Endothelial cell of umbilical vein (primary cell): ENCODE data around the gene CAMTA1. TPM values are rescaled to one million over a fixed set of nuclear protein-coding genes. Genes with fewer than 3 reads are reported as not detected.

ENCODE experiments used
- BruUV-seq: library from RNA; stranded (reverse); fragments of 400-500 nt; replicated peaks from 2 replicates; lab custom pipeline; 2021; lab: Mats Ljungman, UMichigan
- CTCF ChIA-PET: fragments of 300-600, 350-600 bp; sonication (Branson Sonifier 250); formaldehyde crosslinking; loops from one replicate; lab custom pipeline; 2021; ENCODE audit warnings: antibody characterized with exemption, inconsistent platforms; lab: Charles Lee
- POLR2A ChIA-PET: fragments of 300-600, 350-600 bp; sonication (Branson Sonifier 250); formaldehyde crosslinking; loops from one replicate; lab custom pipeline; 2021; ENCODE audit warnings: antibody characterized with exemption, inconsistent platforms; lab: Charles Lee
- DNase-seq: peaks from one replicate; pipeline ENCODE4 v3.0.0-alpha.2; 2011; ENCODE audit warnings: low read depth, low spot score
- FAIRE-seq: peaks from 2 replicates; lab custom pipeline; 2011; peaks lifted over from hg19 to GRCh38; lab: Jason Lieb, UNC
- H2AFZ ChIP-seq: 2 replicates; pipeline ENCODE4 v1.6.0; 2012; ENCODE audit warnings: low read depth, low read length, control low read depth, inconsistent platforms
- H3K27ac ChIP-seq: 2 replicates; pipeline ENCODE4 v1.5.1; 2011; ENCODE audit warnings: low read depth, mild to moderate bottlenecking, control low read depth, low read length, moderate library complexity; ENCODE audit not compliant: insufficient read depth
- H3K27me3 ChIP-seq, 2 experiments: 2 replicates each; pipeline versions ENCODE4 v1.6.0 to v1.6.1; 2011; ENCODE audit warnings: low read length in 2 of 2, mixed read lengths in 1 of 2; ENCODE audit not compliant: control insufficient read depth in 2 of 2, insufficient read depth in 2 of 2
- H3K36me3 ChIP-seq, 2 experiments: 2 replicates in 1 of 2; 3 replicates in 1 of 2; pipeline ENCODE4 v1.5.1; 2011; ENCODE audit warnings: low read length in 2 of 2, mild to moderate bottlenecking in 1 of 2, moderate library complexity in 1 of 2; ENCODE audit not compliant: control insufficient read depth in 2 of 2, insufficient read depth in 2 of 2; ENCODE audit errors: extremely low read depth in 1 of 2
- H3K4me1 ChIP-seq: 3 replicates; pipeline ENCODE4 v1.5.1; 2011; ENCODE audit warnings: mild to moderate bottlenecking, low read length; ENCODE audit not compliant: control insufficient read depth, insufficient read depth; ENCODE audit errors: extremely low read depth
- H3K4me2 ChIP-seq: 2 replicates; pipeline ENCODE4 v1.6.1; 2011; ENCODE audit warnings: low read length, control low read depth, mixed read lengths; ENCODE audit not compliant: insufficient read depth
- H3K4me3 ChIP-seq, 3 experiments: fragments of 200-600 bp in 1 of 3; sonication (generic), shearing (Covaris generic) in 1 of 3; replicated peaks in 1 of 3; 2 replicates each; pipeline ENCODE4 v1.5.1; 2011 to 2016; ENCODE audit warnings: control low read depth in 3 of 3, low read length in 3 of 3, mild to moderate bottlenecking in 2 of 3, inconsistent platforms in 1 of 3, low read depth in 1 of 3, moderate library complexity in 1 of 3; ENCODE audit not compliant: insufficient read depth in 1 of 3
- H3K79me2 ChIP-seq: 2 replicates; pipeline ENCODE4 v1.6.0; 2012; ENCODE audit warnings: low read length, inconsistent platforms; ENCODE audit not compliant: control insufficient read depth, insufficient read depth
- H3K9ac ChIP-seq: replicated peaks from 2 replicates; pipeline ENCODE3; 2011; ENCODE audit warnings: low read length, control low read depth; ENCODE audit not compliant: insufficient read depth; ENCODE audit errors: extremely low read depth
- H3K9me1 ChIP-seq: replicated peaks from 3 replicates; pipeline ENCODE4 v1.6.0; 2011; ENCODE audit warnings: mild to moderate bottlenecking, low read length; ENCODE audit not compliant: control insufficient read depth, insufficient read depth; ENCODE audit errors: extremely low read depth
- H3K9me3 ChIP-seq: replicated peaks from 2 replicates; pipeline ENCODE4 v1.5.1; 2012; ENCODE audit warnings: low read length, inconsistent platforms; ENCODE audit not compliant: control insufficient read depth, insufficient read depth
- H4K20me1 ChIP-seq: replicated peaks from 2 replicates; pipeline ENCODE3; 2011; ENCODE audit warnings: mild to moderate bottlenecking, low read length; ENCODE audit not compliant: control insufficient read depth, insufficient read depth; ENCODE audit errors: extremely low read depth
- CTCF ChIP-seq, 2 donors: IDR thresholded peaks; 1 replicate in 1 of 2; 2 replicates in 1 of 2; pipeline ENCODE4 v1.5.1; 2011; ENCODE audit warnings: low read length in 2 of 2, mild to moderate bottlenecking in 2 of 2, moderate library complexity in 2 of 2, control low read depth in 1 of 2, inconsistent platforms in 1 of 2, low read depth in 1 of 2; ENCODE audit not compliant: insufficient read depth in 1 of 2; ENCODE audit errors: extremely low read depth in 1 of 2
- EZH2 ChIP-seq: IDR thresholded peaks from 2 replicates; pipeline ENCODE4 v1.6.1; 2012; ENCODE audit warnings: borderline replicate concordance, low read depth, mild to moderate bottlenecking, moderate library complexity, low read length, inconsistent platforms; ENCODE audit not compliant: severe bottlenecking
- FOS ChIP-seq: IDR thresholded peaks from 2 replicates; pipeline ENCODE4 v1.6.1; 2011; ENCODE audit warnings: mild to moderate bottlenecking, low read length, moderate library complexity, borderline replicate concordance; ENCODE audit not compliant: insufficient read depth
- GATA2 ChIP-seq: IDR thresholded peaks from 2 replicates; pipeline ENCODE4 v1.7.0; 2011; ENCODE audit warnings: low read depth, mild to moderate bottlenecking, moderate library complexity, mixed read lengths, low read length; ENCODE audit not compliant: insufficient read length, insufficient read depth
- JUN ChIP-seq: IDR thresholded peaks from 2 replicates; pipeline ENCODE4 v1.6.1; 2011; ENCODE audit warnings: borderline replicate concordance, low read depth; ENCODE audit not compliant: insufficient read length, insufficient read depth
- MAX ChIP-seq: IDR thresholded peaks from 2 replicates; pipeline ENCODE4 v1.6.1; 2011; ENCODE audit not compliant: insufficient read depth, insufficient read length
- MYC ChIP-seq: IDR thresholded peaks from one replicate; pipeline ENCODE4 v1.6.1; 2011; ENCODE audit warnings: mild to moderate bottlenecking, low read depth, low read length
- POLR2A ChIP-seq: IDR thresholded peaks from 2 replicates; pipeline ENCODE4 v1.6.1; 2012; ENCODE audit warnings: low read depth, mild to moderate bottlenecking, control low read depth, low read length
- POLR2AphosphoS5 ChIP-seq: IDR thresholded peaks from 2 replicates; pipeline ENCODE4 v1.6.1; 2012; ENCODE audit warnings: low read depth, mild to moderate bottlenecking, control low read depth, low read length, moderate library complexity; ENCODE audit not compliant: insufficient read depth
- dilution Hi-C: fragments of 300-500 bp; cut with MboI; formaldehyde crosslinking; loops from one replicate; pipeline ENCODE4 v1.15.0; 2019; ENCODE audit warnings: low sequenced_read_pairs; ENCODE audit not compliant: extremely low pct_ligation_motif_present
- intact Hi-C: fragments of 100-400 bp; cut with micrococcal nuclease; formaldehyde crosslinking; loops from one replicate; pipeline ENCODE4 v1.10.0; 2022
- polyA plus RNA-seq, 4 experiments: library from polyadenylated mRNA; depleted of rRNA in 3 of 4; stranded (reverse) in 3 of 4; unstranded in 1 of 4; fragments of >200 nt; gene quantifications; 2 replicates each; pipeline versions ENCODE4 v1.2.1 to v1.2.3, GENCODE V29; 2011 to 2012; ENCODE audit warnings: missing spikeins in 1 of 4
- total RNA-seq: library from RNA; stranded (reverse); gene quantifications from 2 replicates; pipeline ENCODE4 v1.2.3, GENCODE V29; 2021

The CAMTA1 gene
- total and polyA plus RNA-seq, 2 donors (not counting 3 experiments of a cell fraction or from before 2014, with no cell fraction given) = 50.8 to 92.7 TPM

GRCh38 chr1:7733276-7733675 lies 948.0 kb downstream of the CAMTA1 start:
- Histone ChIP-seq H3K9me3 (no peaks in the 10 kb centered on the region), H3K27me3 (no peaks in the 10 kb centered on the region), H3K36me3 (no peaks in the 10 kb centered on the region), H3K4me3 (no peak overlapping the region), H3K4me1 (no peaks in the 10 kb centered on the region), H3K9ac (no peak overlapping the region), H4K20me1 (no peaks in the 10 kb centered on the region), H2AFZ (no peak overlapping the region), H3K4me2 (no peak overlapping the region), H3K79me2 (no peaks in the 10 kb centered on the region), H3K9me1 (no peaks in the 10 kb centered on the region), H3K27ac (no peak overlapping the region)
- BruUV-seq = no TSS peak
- dilution Hi-C loops = no loop called here
- ChIA-PET CTCF (interaction anchor here (1.4 kb wide), 2 partner anchors 11 to 19 kb away, joined by 3 to 4 read pairs; no protein-coding TSS in a partner anchor), POLR2A (no interaction called here)
- TF ChIP-seq EZH2 (no peak), POLR2AphosphoS5 (no peak), FOS (no peak), POLR2A (no peak), GATA2 (no peak), CTCF (IDR thresholded peaks at IDR 0.05; ENCODE audit: extremely low read depth in 1 of 2, insufficient read depth in 1 of 2, low read depth in 1 of 2, low read length in 2 of 2) (no peak), MYC (no peak), JUN (no peak), MAX (no peak)
- DNase-seq (no peak), FAIRE-seq (no peak)
- intact Hi-C loops = no loop called here
